Mammary epithelial cell (primary cell): ENCODE measurements around the gene FOXN3.

Experiments used
- EZH2 ChIP-seq: IDR thresholded peaks from 2 replicates; pipeline ENCODE4 v1.6.1; 2012; ENCODE audit warnings: low read length, inconsistent platforms, borderline replicate concordance
- TF ChIP-seq, protein P1 (sequence below), 2 donors: IDR thresholded peaks in 1 of 2; conservative IDR thresholded peaks in 1 of 2; 2 replicates each; pipeline ENCODE4 v1.5.1; 2011 to 2012; ENCODE audit warnings: inconsistent platforms in 2 of 2, low read length in 2 of 2, mild to moderate bottlenecking in 2 of 2, control low read depth in 1 of 2, low read depth in 1 of 2; ENCODE audit not compliant: insufficient read depth in 1 of 2; ENCODE audit errors: extremely low read depth in 1 of 2

- TF ChIP-seq, protein P1, sequence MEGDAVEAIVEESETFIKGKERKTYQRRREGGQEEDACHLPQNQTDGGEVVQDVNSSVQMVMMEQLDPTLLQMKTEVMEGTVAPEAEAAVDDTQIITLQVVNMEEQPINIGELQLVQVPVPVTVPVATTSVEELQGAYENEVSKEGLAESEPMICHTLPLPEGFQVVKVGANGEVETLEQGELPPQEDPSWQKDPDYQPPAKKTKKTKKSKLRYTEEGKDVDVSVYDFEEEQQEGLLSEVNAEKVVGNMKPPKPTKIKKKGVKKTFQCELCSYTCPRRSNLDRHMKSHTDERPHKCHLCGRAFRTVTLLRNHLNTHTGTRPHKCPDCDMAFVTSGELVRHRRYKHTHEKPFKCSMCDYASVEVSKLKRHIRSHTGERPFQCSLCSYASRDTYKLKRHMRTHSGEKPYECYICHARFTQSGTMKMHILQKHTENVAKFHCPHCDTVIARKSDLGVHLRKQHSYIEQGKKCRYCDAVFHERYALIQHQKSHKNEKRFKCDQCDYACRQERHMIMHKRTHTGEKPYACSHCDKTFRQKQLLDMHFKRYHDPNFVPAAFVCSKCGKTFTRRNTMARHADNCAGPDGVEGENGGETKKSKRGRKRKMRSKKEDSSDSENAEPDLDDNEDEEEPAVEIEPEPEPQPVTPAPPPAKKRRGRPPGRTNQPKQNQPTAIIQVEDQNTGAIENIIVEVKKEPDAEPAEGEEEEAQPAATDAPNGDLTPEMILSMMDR (conservative IDR thresholded peaks at IDR 0.05 in 1 of 2, IDR thresholded peaks at IDR 0.05 in 1 of 2; ENCODE audit: extremely low read depth in 1 of 2, insufficient read depth in 1 of 2, low read depth in 1 of 2, low read length in 2 of 2) = no peak
- no peak for TF ChIP-seq EZH2
Measured at GRCh38 chr14:89370781-89371180, 46.3 kb downstream of the FOXN3 start.
